BJ (cell line): Measurements from ENCODE around the gene TDRD12. TPM values are rescaled to one million over a fixed set of nuclear protein-coding genes. Genes with fewer than 3 reads are reported as not detected.
"Not testable (repeated sequence)": the region's sequence is repeated elsewhere in the genome, so short reads cannot be mapped to it uniquely, and the experiment has no call there.

ENCODE experiments used
- CTCF ChIA-PET: fragments of 350-600 bp; formaldehyde crosslinking; extraction: SDS; loops from one replicate; lab custom pipeline; 2021; ENCODE audit warnings: antibody characterized with exemption, inconsistent platforms; lab: Yijun Ruan, JAX
- POLR2A ChIA-PET: fragments of 300-600 bp; sonication (Branson Sonifier 250); formaldehyde crosslinking; extraction: SDS; loops from one replicate; lab custom pipeline; 2021; ENCODE audit warnings: antibody characterized with exemption; lab: Charles Lee
- DNase-seq: peaks from one replicate; pipeline ENCODE4 v3.0.0-alpha.2; 2011; ENCODE audit warnings: low read depth
- H3K27me3 ChIP-seq: 2 replicates; pipeline ENCODE4 v1.6.0; 2011; ENCODE audit warnings: low read length; ENCODE audit not compliant: control insufficient read depth, insufficient read depth
- H3K36me3 ChIP-seq: 2 replicates; pipeline ENCODE4 v1.5.1; 2011; ENCODE audit warnings: low read length; ENCODE audit not compliant: control insufficient read depth, insufficient read depth
- H3K4me3 ChIP-seq: 2 replicates; pipeline ENCODE4 v1.5.1; 2011; ENCODE audit warnings: low read depth, mild to moderate bottlenecking, control low read depth, low read length
- CTCF ChIP-seq: IDR thresholded peaks from 2 replicates; pipeline ENCODE4 v1.5.1; 2011; ENCODE audit warnings: low read depth, mild to moderate bottlenecking, control low read depth, inconsistent platforms, low read length, moderate library complexity; ENCODE audit not compliant: insufficient read depth
- polyA plus RNA-seq: library from polyadenylated mRNA; depleted of rRNA; stranded (reverse); fragments of >200 nt; gene quantifications from 2 replicates; pipeline ENCODE4 v1.2.3, GENCODE V29; 2011

The TDRD12 gene
- polyA plus RNA-seq, 1 experiment, result not detected

- CTCF ChIA-PET, result interaction anchor here (0.8 kb wide), 1 partner anchor 10 kb away, joined by 3 read pairs; no protein-coding TSS in a partner anchor
- DNase-seq, result no peak
- no peak for TF ChIP-seq CTCF
- no peak overlapping the region for H3K4me3 ChIP-seq
- H3K36me3 ChIP-seq, result no peaks in the 10 kb centered on the region
- no peaks in the 10 kb centered on the region for H3K27me3 ChIP-seq
- POLR2A ChIA-PET, result no interaction called here
Measured at GRCh38 chr19:32743021-32743420, 23.5 kb downstream of the TDRD12 start.

DNA sequence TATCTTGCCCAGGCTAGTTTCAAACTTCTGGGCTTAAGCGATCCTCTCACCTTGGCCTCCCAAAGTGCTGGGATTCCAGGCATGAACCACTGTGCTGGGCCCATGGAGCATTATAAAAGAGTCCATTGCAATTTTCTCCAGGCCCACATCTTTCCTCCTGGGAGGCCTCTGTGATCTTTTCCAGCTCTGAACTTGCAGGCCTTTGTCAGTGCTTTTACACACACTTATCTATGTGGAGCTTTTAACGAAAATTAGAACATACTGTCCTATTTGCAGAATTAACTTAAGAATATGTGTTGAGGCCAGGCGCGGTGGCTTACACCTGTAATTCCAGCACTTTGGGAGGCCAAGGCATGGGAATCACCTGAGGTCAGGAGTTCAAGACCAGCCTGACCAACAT is 23.9 kb downstream of the TDRD12 start:
- DNase-seq, result no peak
- TF ChIP-seq CTCF, result no peak
- H3K4me3 ChIP-seq, result no peak overlapping the region
- ChIA-PET POLR2A (no interaction called here), CTCF (interaction anchor here (0.8 kb wide), 1 partner anchor 10 kb away, joined by 3 read pairs; no protein-coding TSS in a partner anchor)
- peaks cover 4% of the 10 kb centered on the region for H3K27me3 ChIP-seq
- no peaks in the 10 kb centered on the region for H3K36me3 ChIP-seq

- POLR2A ChIA-PET, result no interaction called here
- CTCF ChIA-PET, result no interaction called here
- DNase-seq, result no peak
- TF ChIP-seq CTCF, result no peak
- Histone ChIP-seq H3K4me3 (no peak overlapping the region), H3K27me3 (peaks cover 4% of the 10 kb centered on the region), H3K36me3 (no peaks in the 10 kb centered on the region)
Measured at GRCh38 chr19:32744555-32745325, 25.2 kb downstream of the TDRD12 start.

DNA sequence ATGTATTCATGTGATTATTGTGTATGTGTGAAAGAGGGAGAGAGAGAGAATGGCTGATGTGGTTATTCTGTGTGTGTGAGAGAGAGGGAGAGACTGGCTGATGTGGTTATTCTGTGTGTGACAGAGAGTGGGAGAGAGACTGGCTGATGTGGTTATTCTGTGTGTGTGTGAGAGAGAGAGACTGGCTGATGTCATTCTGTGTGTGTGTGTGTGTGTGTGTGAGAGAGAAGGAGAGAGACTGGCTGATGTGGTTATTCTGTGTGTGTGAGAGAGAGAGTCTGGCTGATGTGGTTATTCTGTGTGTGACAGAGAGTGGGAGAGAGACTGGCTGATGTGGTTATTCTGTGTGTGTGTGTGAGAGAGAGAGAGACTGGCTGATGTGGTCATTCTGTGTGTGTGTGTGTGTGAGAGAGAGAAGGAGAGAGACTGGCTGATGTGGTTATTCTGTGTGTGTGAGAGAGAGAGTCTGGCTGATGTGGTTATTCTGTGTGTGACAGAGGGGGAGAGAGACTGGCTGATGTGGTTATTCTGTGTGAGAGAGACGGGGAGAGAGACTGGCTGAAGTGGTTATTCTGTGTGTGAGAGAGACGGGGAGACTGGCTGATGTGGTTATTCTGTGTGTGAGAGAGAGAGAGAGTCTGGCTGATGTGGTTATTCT is 26.2 kb downstream of the TDRD12 start:
- H3K27me3 ChIP-seq, H3K36me3 ChIP-seq, CTCF ChIA-PET, DNase-seq, H3K4me3 ChIP-seq, POLR2A ChIA-PET: not testable (repeated sequence)

DNA sequence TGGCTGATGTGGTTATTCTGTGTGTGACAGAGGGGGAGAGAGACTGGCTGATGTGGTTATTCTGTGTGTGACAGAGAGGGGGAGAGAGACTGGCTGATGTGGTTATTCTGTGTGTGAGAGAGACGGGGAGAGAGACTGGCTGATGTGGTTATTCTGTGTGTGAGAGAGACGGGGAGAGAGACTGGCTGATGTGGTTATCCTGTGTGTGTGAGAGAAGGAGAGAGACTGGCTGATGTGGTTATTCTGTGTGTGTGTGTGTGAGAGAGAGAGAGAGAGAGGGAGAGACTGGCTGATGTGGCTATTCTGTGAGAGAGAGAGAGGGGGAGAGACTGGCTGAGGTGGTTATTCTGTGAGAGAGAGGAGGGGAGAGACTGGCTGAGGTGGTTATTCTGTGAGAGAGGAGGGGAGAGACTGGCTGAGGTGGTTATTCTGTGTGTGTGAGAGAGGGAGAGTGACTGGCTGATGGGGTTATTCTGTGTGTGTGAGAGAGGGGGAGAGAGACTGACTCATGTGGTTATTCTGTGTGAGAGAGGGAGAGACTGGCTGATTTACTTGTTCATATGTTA is 27.1 kb downstream of the TDRD12 start:
- H3K36me3 ChIP-seq, H3K4me3 ChIP-seq, H3K27me3 ChIP-seq, POLR2A ChIA-PET, DNase-seq: not testable (repeated sequence)
- CTCF ChIA-PET, result interaction anchor here (0.6 to 1.1 kb wide), 2 partner anchors 12 to 31 kb away, joined by 3 read pairs; no protein-coding TSS in a partner anchor

DNA sequence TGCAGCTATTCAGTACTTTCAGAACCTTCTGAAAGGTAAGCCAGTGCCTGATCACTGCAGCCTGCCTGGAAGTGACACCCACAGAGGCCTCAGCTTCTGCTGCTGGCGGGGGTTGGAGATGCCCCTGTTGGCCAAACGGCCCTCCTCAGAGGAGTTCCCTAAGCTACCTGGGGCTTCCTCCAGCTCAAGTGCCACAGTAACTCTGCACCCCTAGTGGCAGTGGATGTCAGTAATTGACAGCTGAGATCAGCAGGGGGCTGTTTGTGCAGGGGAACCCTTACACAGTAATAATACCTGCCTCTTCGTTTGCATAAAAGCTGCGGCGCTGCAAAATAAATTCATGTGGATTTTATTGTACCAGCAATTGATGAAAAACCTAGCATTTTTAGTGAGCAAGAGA is 28.9 kb downstream of the TDRD12 start:
- ChIA-PET CTCF (interaction anchor here (0.9 kb wide), 1 partner anchor 15 kb away, joined by 3 read pairs; no protein-coding TSS in a partner anchor), POLR2A (no interaction called here)
- no peak overlapping the region for H3K4me3 ChIP-seq
- no peak for TF ChIP-seq CTCF
- peaks cover 4% of the 10 kb centered on the region for H3K27me3 ChIP-seq
- DNase-seq, result no peak
- H3K36me3 ChIP-seq, result no peaks in the 10 kb centered on the region
